Measurements from ENCODE around the gene MYH14. TPM values are rescaled to one million over a fixed set of nuclear protein-coding genes. Genes with fewer than 3 reads are reported as not detected.

The MYH14 gene
- total RNA-seq, 1 donor from 2014 or later = not detected

DNA sequence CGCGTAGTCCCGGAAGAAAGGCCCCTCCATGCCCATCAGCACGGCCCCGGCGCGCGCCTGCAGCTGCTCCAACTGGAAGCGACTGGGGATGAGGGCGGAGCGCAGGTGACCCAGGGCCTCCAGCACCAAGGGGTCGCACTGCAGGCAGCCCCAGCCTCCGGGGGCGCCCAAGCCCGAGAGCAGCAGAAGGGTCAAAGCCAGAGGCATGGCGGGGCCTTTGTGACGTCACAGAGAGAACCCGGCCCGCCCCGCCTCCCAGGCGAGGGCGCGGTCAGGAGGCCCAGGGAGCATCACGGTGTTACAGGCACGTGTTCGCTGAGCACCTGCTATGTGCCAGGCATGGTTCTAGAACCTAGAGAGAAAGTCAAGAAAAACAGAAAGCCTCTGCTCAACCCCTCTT lies 40.4 kb upstream of the MYH14 start, which contains the start of gene IZUMO2:
Gene IZUMO2, minus strand, starts transcription at position 294 of the 400 bp plus-strand sequence. Its CDS starts 87 bp downstream, at position 207.
- no peaks in the 10 kb centered on the region for H3K27me3 Mint-ChIP-seq (ENCODE audit: low read depth, unreplicated experiment)
- no peaks in the 10 kb centered on the region for H3K4me1 Mint-ChIP-seq (ENCODE audit: low read depth, unreplicated experiment)
- Histone ChIP-seq H3K79me2 (ENCODE audit: insufficient read depth, low read length) (no peaks in the 10 kb centered on the region), H3K9ac (ENCODE audit: low read length) (no peak within 1 kb of the TSS), H3K27me3 (ENCODE audit: insufficient read depth, low read length) (no peaks in the 10 kb centered on the region), H4K20me1 (ENCODE audit: insufficient read depth, low read length) (no peaks in the 10 kb centered on the region), H3K4me1 (ENCODE audit: insufficient read depth, low read length) (no peaks in the 10 kb centered on the region), H3K9me3 (ENCODE audit: insufficient read depth, low read depth, low read length) (no peaks in the 10 kb centered on the region), H3K27ac (ENCODE audit: low read depth, low read length) (no peak within 1 kb of the TSS), H3K36me3 (ENCODE audit: insufficient read depth, low read length) (no peaks in the 10 kb centered on the region), H3K4me3 (ENCODE audit: insufficient read depth, low read depth, low read length) (no peak within 1 kb of the TSS), H3K4me2 (ENCODE audit: low read length) (no peak within 1 kb of the TSS), H2AFZ (ENCODE audit: low read depth, low read length) (no peak within 1 kb of the TSS)
- no peak for TF ChIP-seq EZH2 (IDR thresholded peaks at IDR 0.05; ENCODE audit: insufficient read depth, low read length)
- TF ChIP-seq, protein P1, sequence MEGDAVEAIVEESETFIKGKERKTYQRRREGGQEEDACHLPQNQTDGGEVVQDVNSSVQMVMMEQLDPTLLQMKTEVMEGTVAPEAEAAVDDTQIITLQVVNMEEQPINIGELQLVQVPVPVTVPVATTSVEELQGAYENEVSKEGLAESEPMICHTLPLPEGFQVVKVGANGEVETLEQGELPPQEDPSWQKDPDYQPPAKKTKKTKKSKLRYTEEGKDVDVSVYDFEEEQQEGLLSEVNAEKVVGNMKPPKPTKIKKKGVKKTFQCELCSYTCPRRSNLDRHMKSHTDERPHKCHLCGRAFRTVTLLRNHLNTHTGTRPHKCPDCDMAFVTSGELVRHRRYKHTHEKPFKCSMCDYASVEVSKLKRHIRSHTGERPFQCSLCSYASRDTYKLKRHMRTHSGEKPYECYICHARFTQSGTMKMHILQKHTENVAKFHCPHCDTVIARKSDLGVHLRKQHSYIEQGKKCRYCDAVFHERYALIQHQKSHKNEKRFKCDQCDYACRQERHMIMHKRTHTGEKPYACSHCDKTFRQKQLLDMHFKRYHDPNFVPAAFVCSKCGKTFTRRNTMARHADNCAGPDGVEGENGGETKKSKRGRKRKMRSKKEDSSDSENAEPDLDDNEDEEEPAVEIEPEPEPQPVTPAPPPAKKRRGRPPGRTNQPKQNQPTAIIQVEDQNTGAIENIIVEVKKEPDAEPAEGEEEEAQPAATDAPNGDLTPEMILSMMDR (IDR thresholded peaks at IDR 0.05; ENCODE audit: insufficient read depth, low read depth, low read length) = no peak
- no peak within 1 kb of the TSS for H3K27ac Mint-ChIP-seq (ENCODE audit: unreplicated experiment)
- peaks cover 14% of the 10 kb centered on the region for H3K9me3 Mint-ChIP-seq (ENCODE audit: unreplicated experiment)
- no peak for FAIRE-seq
- DNase-seq (ENCODE audit: low read depth) = no peak
- peaks cover 4% of the 10 kb centered on the region for H3K36me3 Mint-ChIP-seq (ENCODE audit: low read depth, unreplicated experiment)
- no peak within 1 kb of the TSS for H3K4me3 Mint-ChIP-seq (ENCODE audit: unreplicated experiment)

DNA sequence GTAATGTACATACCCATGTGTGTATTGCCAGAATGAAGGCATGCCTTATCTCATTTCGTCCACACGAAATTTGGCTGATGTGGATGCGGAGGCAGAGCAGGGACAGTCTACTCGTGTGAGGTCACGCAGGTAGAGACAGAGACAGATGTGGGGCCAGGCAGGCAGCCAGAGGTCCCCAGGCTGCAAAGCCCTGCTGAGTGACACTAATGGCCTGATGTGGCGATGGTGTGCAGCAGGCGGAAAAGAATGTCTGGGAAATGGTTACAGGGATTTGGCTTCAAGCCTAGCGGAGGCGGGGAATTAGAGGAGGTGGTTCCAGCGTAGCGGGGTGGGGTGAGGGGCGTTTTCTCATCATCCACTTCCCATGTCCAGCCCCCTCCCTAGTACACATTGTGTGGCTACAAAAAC lies 36.1 kb upstream of the MYH14 start:
- Histone ChIP-seq H3K9me3 (ENCODE audit: insufficient read depth, low read depth, low read length) (peaks cover 8% of the 10 kb centered on the region), H4K20me1 (ENCODE audit: insufficient read depth, low read length) (no peaks in the 10 kb centered on the region), H3K4me3 (ENCODE audit: insufficient read depth, low read depth, low read length) (no peak overlapping the region), H2AFZ (ENCODE audit: low read depth, low read length) (no peak overlapping the region), H3K4me1 (ENCODE audit: insufficient read depth, low read length) (no peaks in the 10 kb centered on the region), H3K4me2 (ENCODE audit: low read length) (no peak overlapping the region), H3K79me2 (ENCODE audit: insufficient read depth, low read length) (no peaks in the 10 kb centered on the region), H3K9ac (ENCODE audit: low read length) (no peak overlapping the region), H3K36me3 (ENCODE audit: insufficient read depth, low read length) (no peaks in the 10 kb centered on the region), H3K27ac (ENCODE audit: low read depth, low read length) (no peak overlapping the region), H3K27me3 (ENCODE audit: insufficient read depth, low read length) (no peaks in the 10 kb centered on the region)
- peaks cover 4% of the 10 kb centered on the region for H3K36me3 Mint-ChIP-seq (ENCODE audit: low read depth, unreplicated experiment)
- DNase-seq (ENCODE audit: low read depth) (no peak), FAIRE-seq (no peak)
- no peak overlapping the region for H3K27ac Mint-ChIP-seq (ENCODE audit: unreplicated experiment)
- no peak for TF ChIP-seq EZH2 (IDR thresholded peaks at IDR 0.05; ENCODE audit: insufficient read depth, low read length)
- no peak overlapping the region for H3K4me3 Mint-ChIP-seq (ENCODE audit: unreplicated experiment)
- H3K9me3 Mint-ChIP-seq (ENCODE audit: unreplicated experiment) = peaks cover 13% of the 10 kb centered on the region
- no peaks in the 10 kb centered on the region for H3K4me1 Mint-ChIP-seq (ENCODE audit: low read depth, unreplicated experiment)
- no peaks in the 10 kb centered on the region for H3K27me3 Mint-ChIP-seq (ENCODE audit: low read depth, unreplicated experiment)

DNA sequence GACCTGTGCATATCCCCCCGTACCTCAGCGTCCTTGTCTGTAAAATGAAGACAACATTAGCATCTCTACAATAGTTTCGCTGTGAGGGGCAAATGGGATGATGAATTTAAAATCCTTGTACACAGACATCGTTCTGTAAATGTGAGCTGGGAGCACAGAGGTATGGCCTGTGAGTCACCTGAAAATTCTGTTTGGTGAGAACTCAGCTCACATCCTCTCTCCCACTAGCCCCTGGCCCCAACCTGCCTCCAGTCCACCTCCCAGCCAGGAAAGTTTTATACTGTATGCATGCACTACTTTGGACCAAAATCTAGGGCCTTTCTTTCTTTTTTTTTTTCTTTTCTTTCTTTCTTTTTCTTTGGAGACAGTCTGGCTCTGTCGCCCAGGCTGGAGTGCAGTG lies 31.7 kb upstream of the MYH14 start:
- Mint-ChIP-seq H3K9me3 (ENCODE audit: unreplicated experiment) (peaks cover 13% of the 10 kb centered on the region), H3K4me3 (ENCODE audit: unreplicated experiment) (no peak overlapping the region), H3K36me3 (ENCODE audit: low read depth, unreplicated experiment) (peaks cover 4% of the 10 kb centered on the region), H3K4me1 (ENCODE audit: low read depth, unreplicated experiment) (no peaks in the 10 kb centered on the region), H3K27me3 (ENCODE audit: low read depth, unreplicated experiment) (no peaks in the 10 kb centered on the region), H3K27ac (ENCODE audit: unreplicated experiment) (no peak overlapping the region)
- Histone ChIP-seq H2AFZ (ENCODE audit: low read depth, low read length) (no peak overlapping the region), H3K9ac (ENCODE audit: low read length) (no peak overlapping the region), H4K20me1 (ENCODE audit: insufficient read depth, low read length) (no peaks in the 10 kb centered on the region), H3K4me2 (ENCODE audit: low read length) (no peak overlapping the region), H3K27ac (ENCODE audit: low read depth, low read length) (no peak overlapping the region), H3K4me3 (ENCODE audit: insufficient read depth, low read depth, low read length) (no peak overlapping the region), H3K9me3 (ENCODE audit: insufficient read depth, low read depth, low read length) (peaks cover 13% of the 10 kb centered on the region), H3K4me1 (ENCODE audit: insufficient read depth, low read length) (no peaks in the 10 kb centered on the region), H3K79me2 (ENCODE audit: insufficient read depth, low read length) (no peaks in the 10 kb centered on the region), H3K36me3 (ENCODE audit: insufficient read depth, low read length) (no peaks in the 10 kb centered on the region), H3K27me3 (ENCODE audit: insufficient read depth, low read length) (no peaks in the 10 kb centered on the region)
- no peak for DNase-seq (ENCODE audit: low read depth)
- no peak for FAIRE-seq
- TF ChIP-seq, protein P1 (IDR thresholded peaks at IDR 0.05; ENCODE audit: insufficient read depth, low read depth, low read length) = no peak
- TF ChIP-seq EZH2 (IDR thresholded peaks at IDR 0.05; ENCODE audit: insufficient read depth, low read length) = no peak
